ENCODE measurements around the gene PTPRD.

PTPRD gene

GRCh38 chr9:8643896-8644295 is 1968.9 kb downstream of the PTPRD start:
- no peak for DNase-seq (ENCODE audit: low read depth in 2 of 2)

GRCh38 chr9:8643464-8643863 is 1969.3 kb downstream of the PTPRD start:
- no peak for DNase-seq (ENCODE audit: low read depth in 2 of 2)

GRCh38 chr9:8640761-8641160 is 1972.0 kb downstream of the PTPRD start:
- no peak for DNase-seq (ENCODE audit: low read depth in 2 of 2)

- no peak for DNase-seq (ENCODE audit: low read depth in 2 of 2)
These were observed 1975.2 kb downstream of the PTPRD start for GRCh38 chr9:8637626-8638025.

GRCh38 chr9:8633784-8634183 is 1979.0 kb downstream of the PTPRD start:
- no peak for DNase-seq (ENCODE audit: low read depth in 2 of 2)

- no peak for DNase-seq (ENCODE audit: low read depth in 2 of 2)
These were observed 1980.3 kb downstream of the PTPRD start for GRCh38 chr9:8632493-8632892.

- no peak for DNase-seq (ENCODE audit: low read depth in 2 of 2)
These were observed 1984.0 kb downstream of the PTPRD start for GRCh38 chr9:8628791-8629190.

GRCh38 chr9:8627976-8628679 is 1984.7 kb downstream of the PTPRD start:
- DNase-seq (ENCODE audit: low read depth in 2 of 2): no peak

GRCh38 chr9:8622871-8623270 is 1989.9 kb downstream of the PTPRD start:
- no peak for DNase-seq (ENCODE audit: low read depth in 2 of 2)

GRCh38 chr9:8622222-8622802 is 1990.5 kb downstream of the PTPRD start:
- no peak for DNase-seq (ENCODE audit: low read depth in 2 of 2)

- no peak for DNase-seq (ENCODE audit: low read depth in 2 of 2)
These were observed 1991.4 kb downstream of the PTPRD start for GRCh38 chr9:8621416-8621815.

- no peak for DNase-seq (ENCODE audit: low read depth in 2 of 2)
These were observed 1996.4 kb downstream of the PTPRD start for GRCh38 chr9:8616414-8616813.

- DNase-seq (ENCODE audit: low read depth in 2 of 2): no peak
These were observed 1997.8 kb downstream of the PTPRD start for GRCh38 chr9:8614926-8615440.

- no peak for DNase-seq (ENCODE audit: low read depth in 2 of 2)
These were observed 1999.4 kb downstream of the PTPRD start for GRCh38 chr9:8613346-8613825.

- DNase-seq (ENCODE audit: low read depth in 2 of 2): no peak
These were observed 2001.6 kb downstream of the PTPRD start for GRCh38 chr9:8611153-8611552.

- DNase-seq (ENCODE audit: low read depth in 2 of 2): no peak
These were observed 2002.5 kb downstream of the PTPRD start for GRCh38 chr9:8610256-8610655.

- no peak for DNase-seq (ENCODE audit: low read depth in 2 of 2)
These were observed 2007.7 kb downstream of the PTPRD start for GRCh38 chr9:8605096-8605495.

- no peak for DNase-seq (ENCODE audit: low read depth in 2 of 2)
These were observed 2008.6 kb downstream of the PTPRD start for GRCh38 chr9:8604201-8604600.

GRCh38 chr9:8600914-8601680 is 2011.7 kb downstream of the PTPRD start:
- no peak for DNase-seq (ENCODE audit: low read depth in 2 of 2)

- no peak for DNase-seq (ENCODE audit: low read depth in 2 of 2)
These were observed 2012.9 kb downstream of the PTPRD start for GRCh38 chr9:8599937-8600336.

GRCh38 chr9:8589476-8589875 is 2023.3 kb downstream of the PTPRD start:
- DNase-seq (ENCODE audit: low read depth in 2 of 2): no peak

GRCh38 chr9:8585036-8585435 is 2027.8 kb downstream of the PTPRD start:
- DNase-seq (ENCODE audit: low read depth in 2 of 2): no peak

- DNase-seq (ENCODE audit: low read depth in 2 of 2): no peak
These were observed 2033.1 kb downstream of the PTPRD start for GRCh38 chr9:8579661-8580060.
